ENCODE data around the gene CCT2.

The CCT2 gene

DNA sequence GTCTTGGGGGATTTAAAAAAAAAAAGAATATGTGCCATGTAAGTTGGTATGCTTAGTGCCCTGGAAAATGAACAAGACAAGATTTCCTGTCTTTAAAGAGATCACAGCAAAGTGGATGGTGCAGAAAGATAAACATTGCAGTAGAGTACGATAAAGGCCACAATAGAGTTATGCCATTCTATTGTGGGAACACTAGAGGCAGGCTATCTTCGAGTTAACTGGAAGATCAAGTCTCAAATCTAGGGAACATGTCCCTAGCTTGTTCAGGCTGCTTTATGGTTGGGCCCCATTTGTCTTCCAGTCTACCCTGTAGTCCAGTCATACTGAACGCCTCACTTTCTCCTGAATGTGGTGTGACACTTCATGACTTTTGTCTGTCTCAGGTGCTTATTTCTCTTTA, 18.7 kb upstream of the CCT2 start:
- Histone ChIP-seq H3K4me3 (ENCODE audit: low read depth, low read length) (no peak overlapping the region), H3K27ac (ENCODE audit: extremely low read depth, low read depth, low read length) (no peak overlapping the region), H3K36me3 (ENCODE audit: control insufficient read depth in 2 of 2, insufficient read depth in 1 of 2, low read length in 2 of 2) (peaks cover 10 to 37% of the 10 kb centered on the region in 2 experiments; a peak in 2 of 3 replicates), H3K4me1 (ENCODE audit: control insufficient read depth, insufficient read depth, low read length) (no peaks in the 10 kb centered on the region), H3K9me3 (ENCODE audit: control insufficient read depth, insufficient read depth, low read depth, low read length) (no peaks in the 10 kb centered on the region)
- ChIA-PET CTCF (interaction anchor here (0.7 to 1.7 kb wide), 7 partner anchors 8 to 276 kb away, joined by 3 to 8 read pairs (median 3); partner anchors contain the start of gene FRS2), POLR2A (no interaction called here)
- TF ChIP-seq ZNF239 (tag by site-specific recombination; IDR thresholded peaks at IDR 0.05) = no peak
- TF ChIP-seq KLF16 (tag by site-specific recombination; IDR thresholded peaks at IDR 0.05) = no peak
- TF ChIP-seq ZNF341 (tag by site-specific recombination; IDR thresholded peaks at IDR 0.05; ENCODE audit: low read depth) = no peak
- TF ChIP-seq ZFP41 (tag by site-specific recombination; IDR thresholded peaks at IDR 0.05; ENCODE audit: borderline replicate concordance) = no peak
- no peak for TF ChIP-seq ZNF660 (tag by site-specific recombination; IDR thresholded peaks at IDR 0.05)
- TF ChIP-seq ZNF768 (tag by site-specific recombination; IDR thresholded peaks at IDR 0.05) = no peak
- TF ChIP-seq, protein P1, sequence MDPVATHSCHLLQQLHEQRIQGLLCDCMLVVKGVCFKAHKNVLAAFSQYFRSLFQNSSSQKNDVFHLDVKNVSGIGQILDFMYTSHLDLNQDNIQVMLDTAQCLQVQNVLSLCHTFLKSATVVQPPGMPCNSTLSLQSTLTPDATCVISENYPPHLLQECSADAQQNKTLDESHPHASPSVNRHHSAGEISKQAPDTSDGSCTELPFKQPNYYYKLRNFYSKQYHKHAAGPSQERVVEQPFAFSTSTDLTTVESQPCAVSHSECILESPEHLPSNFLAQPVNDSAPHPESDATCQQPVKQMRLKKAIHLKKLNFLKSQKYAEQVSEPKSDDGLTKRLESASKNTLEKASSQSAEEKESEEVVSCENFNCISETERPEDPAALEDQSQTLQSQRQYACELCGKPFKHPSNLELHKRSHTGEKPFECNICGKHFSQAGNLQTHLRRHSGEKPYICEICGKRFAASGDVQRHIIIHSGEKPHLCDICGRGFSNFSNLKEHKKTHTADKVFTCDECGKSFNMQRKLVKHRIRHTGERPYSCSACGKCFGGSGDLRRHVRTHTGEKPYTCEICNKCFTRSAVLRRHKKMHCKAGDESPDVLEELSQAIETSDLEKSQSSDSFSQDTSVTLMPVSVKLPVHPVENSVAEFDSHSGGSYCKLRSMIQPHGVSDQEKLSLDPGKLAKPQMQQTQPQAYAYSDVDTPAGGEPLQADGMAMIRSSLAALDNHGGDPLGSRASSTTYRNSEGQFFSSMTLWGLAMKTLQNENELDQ (tag by site-specific recombination; IDR thresholded peaks at IDR 0.05; ENCODE audit: low read depth) = no peak
- TF ChIP-seq ZBTB21 (tag by site-specific recombination; IDR thresholded peaks at IDR 0.05) = no peak
- TF ChIP-seq, protein P2, sequence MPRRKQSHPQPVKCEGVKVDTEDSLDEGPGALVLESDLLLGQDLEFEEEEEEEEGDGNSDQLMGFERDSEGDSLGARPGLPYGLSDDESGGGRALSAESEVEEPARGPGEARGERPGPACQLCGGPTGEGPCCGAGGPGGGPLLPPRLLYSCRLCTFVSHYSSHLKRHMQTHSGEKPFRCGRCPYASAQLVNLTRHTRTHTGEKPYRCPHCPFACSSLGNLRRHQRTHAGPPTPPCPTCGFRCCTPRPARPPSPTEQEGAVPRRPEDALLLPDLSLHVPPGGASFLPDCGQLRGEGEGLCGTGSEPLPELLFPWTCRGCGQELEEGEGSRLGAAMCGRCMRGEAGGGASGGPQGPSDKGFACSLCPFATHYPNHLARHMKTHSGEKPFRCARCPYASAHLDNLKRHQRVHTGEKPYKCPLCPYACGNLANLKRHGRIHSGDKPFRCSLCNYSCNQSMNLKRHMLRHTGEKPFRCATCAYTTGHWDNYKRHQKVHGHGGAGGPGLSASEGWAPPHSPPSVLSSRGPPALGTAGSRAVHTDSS (tag by site-specific recombination; IDR thresholded peaks at IDR 0.05) = no peak
- TF ChIP-seq ZNF561 (tag by site-specific recombination; IDR thresholded peaks at IDR 0.05; ENCODE audit: borderline replicate concordance) = no peak
- TF ChIP-seq, protein P3, sequence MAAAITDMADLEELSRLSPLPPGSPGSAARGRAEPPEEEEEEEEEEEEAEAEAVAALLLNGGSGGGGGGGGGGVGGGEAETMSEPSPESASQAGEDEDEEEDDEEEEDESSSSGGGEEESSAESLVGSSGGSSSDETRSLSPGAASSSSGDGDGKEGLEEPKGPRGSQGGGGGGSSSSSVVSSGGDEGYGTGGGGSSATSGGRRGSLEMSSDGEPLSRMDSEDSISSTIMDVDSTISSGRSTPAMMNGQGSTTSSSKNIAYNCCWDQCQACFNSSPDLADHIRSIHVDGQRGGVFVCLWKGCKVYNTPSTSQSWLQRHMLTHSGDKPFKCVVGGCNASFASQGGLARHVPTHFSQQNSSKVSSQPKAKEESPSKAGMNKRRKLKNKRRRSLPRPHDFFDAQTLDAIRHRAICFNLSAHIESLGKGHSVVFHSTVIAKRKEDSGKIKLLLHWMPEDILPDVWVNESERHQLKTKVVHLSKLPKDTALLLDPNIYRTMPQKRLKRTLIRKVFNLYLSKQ (tag by site-specific recombination; IDR thresholded peaks at IDR 0.05; ENCODE audit: borderline replicate concordance) = no peak
- TF ChIP-seq GLI2 (tag by site-specific recombination; IDR thresholded peaks at IDR 0.05; ENCODE audit: borderline replicate concordance, low read depth) = no peak
- TF ChIP-seq, protein P4, sequence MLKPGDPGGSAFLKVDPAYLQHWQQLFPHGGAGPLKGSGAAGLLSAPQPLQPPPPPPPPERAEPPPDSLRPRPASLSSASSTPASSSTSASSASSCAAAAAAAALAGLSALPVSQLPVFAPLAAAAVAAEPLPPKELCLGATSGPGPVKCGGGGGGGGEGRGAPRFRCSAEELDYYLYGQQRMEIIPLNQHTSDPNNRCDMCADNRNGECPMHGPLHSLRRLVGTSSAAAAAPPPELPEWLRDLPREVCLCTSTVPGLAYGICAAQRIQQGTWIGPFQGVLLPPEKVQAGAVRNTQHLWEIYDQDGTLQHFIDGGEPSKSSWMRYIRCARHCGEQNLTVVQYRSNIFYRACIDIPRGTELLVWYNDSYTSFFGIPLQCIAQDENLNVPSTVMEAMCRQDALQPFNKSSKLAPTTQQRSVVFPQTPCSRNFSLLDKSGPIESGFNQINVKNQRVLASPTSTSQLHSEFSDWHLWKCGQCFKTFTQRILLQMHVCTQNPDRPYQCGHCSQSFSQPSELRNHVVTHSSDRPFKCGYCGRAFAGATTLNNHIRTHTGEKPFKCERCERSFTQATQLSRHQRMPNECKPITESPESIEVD (tag by site-specific recombination; IDR thresholded peaks at IDR 0.05) = no peak
- TF ChIP-seq, protein P5, sequence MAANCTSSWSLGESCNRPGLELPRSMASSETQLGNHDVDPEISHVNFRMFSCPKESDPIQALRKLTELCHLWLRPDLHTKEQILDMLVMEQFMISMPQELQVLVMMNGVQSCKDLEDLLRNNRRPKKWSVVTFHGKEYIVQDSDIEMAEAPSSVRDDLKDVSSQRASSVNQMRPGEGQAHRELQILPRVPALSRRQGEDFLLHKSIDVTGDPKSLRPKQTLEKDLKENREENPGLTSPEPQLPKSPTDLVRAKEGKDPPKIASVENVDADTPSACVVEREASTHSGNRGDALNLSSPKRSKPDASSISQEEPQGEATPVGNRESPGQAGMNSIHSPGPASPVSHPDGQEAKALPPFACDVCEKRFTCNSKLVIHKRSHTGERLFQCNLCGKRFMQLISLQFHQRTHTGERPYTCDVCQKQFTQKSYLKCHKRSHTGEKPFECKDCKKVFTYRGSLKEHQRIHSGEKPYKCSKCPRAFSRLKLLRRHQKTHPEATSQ (tag by site-specific recombination; IDR thresholded peaks at IDR 0.05) = no peak
- TF ChIP-seq, protein P6, sequence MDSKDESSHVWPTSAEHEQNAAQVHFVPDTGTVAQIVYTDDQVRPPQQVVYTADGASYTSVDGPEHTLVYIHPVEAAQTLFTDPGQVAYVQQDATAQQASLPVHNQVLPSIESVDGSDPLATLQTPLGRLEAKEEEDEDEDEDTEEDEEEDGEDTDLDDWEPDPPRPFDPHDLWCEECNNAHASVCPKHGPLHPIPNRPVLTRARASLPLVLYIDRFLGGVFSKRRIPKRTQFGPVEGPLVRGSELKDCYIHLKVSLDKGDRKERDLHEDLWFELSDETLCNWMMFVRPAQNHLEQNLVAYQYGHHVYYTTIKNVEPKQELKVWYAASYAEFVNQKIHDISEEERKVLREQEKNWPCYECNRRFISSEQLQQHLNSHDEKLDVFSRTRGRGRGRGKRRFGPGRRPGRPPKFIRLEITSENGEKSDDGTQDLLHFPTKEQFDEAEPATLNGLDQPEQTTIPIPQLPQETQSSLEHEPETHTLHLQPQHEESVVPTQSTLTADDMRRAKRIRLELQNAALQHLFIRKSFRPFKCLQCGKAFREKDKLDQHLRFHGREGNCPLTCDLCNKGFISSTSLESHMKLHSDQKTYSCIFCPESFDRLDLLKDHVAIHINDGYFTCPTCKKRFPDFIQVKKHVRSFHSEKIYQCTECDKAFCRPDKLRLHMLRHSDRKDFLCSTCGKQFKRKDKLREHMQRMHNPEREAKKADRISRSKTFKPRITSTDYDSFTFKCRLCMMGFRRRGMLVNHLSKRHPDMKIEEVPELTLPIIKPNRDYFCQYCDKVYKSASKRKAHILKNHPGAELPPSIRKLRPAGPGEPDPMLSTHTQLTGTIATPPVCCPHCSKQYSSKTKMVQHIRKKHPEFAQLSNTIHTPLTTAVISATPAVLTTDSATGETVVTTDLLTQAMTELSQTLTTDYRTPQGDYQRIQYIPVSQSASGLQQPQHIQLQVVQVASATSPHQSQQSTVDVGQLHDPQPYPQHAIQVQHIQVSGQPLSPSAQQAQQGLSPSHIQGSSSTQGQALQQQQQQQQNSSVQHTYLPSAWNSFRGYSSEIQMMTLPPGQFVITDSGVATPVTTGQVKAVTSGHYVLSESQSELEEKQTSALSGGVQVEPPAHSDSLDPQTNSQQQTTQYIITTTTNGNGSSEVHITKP (tag by site-specific recombination; IDR thresholded peaks at IDR 0.05) = no peak
- no peak for TF ChIP-seq ZSCAN23 (tag by site-specific recombination; IDR thresholded peaks at IDR 0.05)

Data from HEK293 (cell line).